Forelimb muscle (tissue), 1 donor: ENCODE results near the gene DTHD1. TPM values are rescaled to one million over a fixed set of nuclear protein-coding genes. Genes with fewer than 3 reads are reported as not detected.

ENCODE experiments used
- DNase-seq: peaks from one replicate; pipeline ENCODE4 v3.0.0-alpha.2; 2013; ENCODE audit warnings: low read depth
- polyA plus RNA-seq: library from polyadenylated mRNA; unstranded; fragments of 120-200 nt; gene quantifications from one replicate; pipeline ENCODE4 v1.2.1, GENCODE V29; 2013; ENCODE audit not compliant: insufficient read length

DTHD1 gene
- not detected for polyA plus RNA-seq

DNA sequence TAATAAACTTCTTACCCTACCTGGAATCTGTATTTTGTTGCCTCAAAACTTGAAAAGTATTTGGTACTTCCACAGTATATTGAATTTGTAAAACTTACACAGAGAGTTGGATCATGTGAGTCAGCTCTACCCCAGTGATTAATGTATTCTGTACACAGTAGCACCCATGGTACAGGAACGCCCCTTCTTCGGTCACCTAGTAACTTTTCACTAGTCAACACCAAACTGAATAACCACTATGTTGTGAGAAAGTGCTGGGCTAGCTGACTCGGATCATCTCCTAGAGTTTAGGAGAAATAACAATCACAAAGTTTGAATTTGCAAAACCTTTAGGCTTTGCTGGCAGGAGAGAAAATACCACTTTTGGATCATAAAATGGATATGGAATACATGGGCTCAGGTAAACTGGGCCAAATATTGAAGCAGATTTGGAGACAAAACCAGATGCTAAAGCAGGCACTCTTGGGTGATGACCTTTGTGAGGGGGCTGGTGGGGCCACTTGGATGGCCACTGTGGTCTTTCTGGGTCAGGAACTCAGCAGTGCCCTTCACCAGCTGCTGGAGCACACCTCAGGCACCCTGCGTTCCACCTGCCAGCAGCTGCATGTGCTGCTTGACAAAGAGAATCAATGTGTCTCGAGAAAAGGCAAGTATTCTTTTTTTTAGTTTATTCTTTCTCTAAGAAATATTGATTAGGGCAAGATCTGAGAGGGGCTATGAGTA lies at the start of gene DTHD1:
Gene DTHD1 (plus strand): TSS at position 233 of the 723 bp plus-strand sequence. CDS start 143 bp downstream, at position 376.
- no peak for DNase-seq

DNA sequence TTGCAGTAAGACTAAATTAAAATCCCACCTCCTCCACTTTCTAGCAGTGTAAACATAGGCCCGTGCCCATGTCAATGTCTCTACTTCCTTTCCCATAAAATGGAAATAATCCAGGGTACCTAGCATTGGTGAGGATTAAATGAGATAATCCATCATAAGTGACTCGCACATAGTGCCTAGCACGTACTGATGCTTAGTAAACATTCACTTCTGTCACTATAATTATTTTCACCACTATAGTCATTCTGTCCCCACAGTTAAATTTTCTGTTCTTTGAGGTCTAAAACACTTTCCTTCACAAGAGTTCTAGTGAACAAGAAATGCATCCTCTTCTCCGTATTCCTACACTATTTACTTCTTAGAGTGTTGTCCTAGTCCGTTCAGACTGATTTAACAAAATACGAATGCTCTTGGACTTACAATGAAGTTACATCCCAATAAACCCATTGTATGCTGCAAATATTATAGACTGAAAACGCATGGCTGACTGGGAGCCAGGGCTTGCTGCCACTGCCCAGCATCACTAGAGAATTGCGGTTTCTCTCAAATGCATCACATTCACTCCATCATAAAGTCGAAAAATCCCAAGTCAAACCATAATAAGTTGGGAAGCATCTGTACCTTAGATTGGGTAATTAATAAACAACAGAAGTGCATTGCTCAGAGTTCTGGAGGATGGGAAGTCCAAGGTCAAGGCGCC lies 47.7 kb upstream of the DTHD1 start:
- no peak for DNase-seq

DNA sequence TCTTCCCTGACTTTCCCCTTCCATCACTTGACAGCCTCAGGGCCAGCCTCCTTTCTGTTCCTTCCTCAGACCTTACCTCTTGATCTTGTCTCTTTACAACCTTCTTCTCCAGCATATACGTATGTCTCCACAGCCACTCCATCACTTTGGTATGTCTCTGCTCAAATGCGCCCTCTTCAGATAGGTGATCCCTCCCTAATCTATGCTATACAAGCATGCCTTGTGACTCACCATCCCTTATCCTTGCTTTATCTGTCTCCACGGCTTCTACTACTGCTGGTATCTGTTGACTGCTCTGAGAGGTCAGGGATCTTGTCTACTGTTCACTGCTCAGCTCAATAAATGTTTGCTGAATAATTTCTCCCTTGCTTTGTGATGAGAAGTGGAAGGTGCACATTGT lies 46.1 kb upstream of the DTHD1 start:
- DNase-seq: no peak

DNA sequence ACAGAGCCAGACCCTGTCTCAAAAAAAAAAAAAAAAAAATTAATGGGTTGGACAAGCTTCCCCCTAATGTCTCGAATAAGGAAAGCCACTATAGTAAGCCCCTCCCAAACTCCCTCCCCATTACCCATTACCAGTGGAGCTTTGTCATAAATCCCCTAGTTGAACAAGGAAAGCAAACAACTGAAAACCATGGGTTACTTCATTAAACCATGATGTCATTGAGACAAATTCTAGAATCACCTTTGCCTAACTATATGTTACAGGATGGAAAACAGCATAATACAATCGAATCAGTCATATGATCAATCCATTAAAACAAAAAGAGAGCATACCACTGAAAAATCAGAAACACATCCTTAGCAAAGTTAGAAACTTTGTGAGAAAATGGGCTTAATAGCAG lies 45.3 kb upstream of the DTHD1 start:
- DNase-seq: no peak

DNA sequence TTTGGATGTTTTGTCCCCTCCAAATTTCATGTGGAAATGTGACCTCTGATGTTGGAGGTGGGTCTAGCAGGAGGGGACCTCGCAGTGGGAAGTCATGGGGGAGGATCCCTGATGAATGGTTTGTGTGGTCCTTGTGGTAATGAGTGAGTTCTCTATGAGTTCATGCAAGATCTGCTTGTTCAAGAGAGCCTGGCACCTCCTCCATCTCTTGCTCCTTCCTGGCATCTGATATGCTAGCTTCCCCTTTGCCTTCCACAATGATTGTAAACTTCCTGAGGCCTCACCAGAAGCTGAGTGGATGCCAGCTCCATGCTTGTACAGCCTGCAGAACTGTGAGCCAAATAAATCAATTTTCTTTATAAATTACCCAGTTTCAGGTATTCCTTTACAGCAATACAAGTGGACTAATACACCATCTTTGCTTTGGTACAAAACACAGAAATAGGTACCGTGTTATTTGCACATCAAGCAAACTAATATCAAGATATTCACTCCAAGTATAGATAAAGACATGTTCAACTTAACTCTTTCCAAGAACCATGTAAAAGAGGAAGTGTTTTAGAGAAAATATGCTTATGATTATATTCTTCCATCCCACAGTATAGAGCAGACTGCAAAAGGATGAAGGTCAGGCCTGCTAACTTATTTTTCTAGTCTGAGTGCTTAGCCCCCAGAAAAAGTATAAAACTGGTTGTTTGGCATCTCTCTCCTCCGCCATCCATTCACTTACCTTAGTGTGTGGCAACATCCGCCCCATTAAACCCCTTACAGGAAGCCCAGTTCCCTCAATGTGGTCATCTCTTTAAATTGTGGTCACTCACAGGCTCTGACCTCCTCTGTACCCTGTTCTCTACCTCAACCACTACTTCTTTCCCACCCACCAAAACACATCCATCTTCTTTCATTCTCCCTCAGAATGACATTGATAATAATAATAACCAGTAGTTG lies 43.8 kb upstream of the DTHD1 start:
- no peak for DNase-seq

DNA sequence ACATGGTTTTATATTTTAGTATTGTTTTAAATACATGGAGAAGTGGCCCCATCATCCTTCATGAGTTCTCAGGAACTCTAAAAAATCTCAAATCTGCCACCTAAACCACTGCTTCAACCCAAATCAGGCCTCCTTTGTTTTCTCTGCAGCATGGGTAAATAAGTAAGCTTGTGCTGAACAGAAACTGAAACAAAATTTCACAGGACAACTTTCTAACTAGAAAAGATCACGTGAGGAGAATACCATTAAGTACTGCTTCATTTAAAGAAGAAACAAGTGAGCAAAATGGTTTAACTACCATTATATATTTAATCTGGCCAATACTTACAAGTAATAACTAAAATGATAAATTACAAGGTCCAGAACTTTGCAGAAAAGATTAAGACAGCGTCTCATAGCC lies 39.6 kb upstream of the DTHD1 start:
- DNase-seq: no peak

DNA sequence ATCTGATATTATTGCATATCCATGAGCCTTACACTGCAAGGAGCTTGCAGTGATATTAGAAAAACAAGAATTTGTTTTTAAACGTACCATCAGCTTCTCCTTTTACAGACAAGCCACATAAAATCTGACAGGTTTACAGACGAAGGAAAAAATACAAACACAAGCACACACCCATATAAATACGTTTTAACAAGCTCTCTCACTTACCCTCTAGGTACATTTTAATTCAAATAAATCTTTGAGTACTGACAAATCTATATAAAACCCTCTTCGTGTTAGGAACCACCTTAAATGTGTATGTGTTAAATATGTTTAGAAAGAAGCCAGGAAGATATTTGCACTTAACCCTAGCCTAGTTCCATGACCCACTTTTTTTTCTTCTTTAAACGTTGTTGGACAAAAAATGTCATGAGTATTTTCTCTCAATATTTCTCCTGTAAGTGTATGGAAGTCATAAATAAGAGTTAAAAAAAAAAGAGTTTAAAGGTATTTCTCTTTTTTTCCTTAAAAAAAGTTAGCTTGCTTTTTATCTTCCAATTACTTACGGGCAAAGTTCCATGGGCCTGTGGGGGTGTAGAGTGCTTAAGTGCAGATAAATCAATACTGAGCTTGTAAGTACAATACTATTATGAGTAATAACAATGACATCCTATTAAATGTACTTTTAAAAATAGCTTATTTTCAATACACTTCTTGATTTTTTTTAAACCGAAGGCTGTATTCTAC lies 38.6 kb upstream of the DTHD1 start:
- DNase-seq: no peak

DNA sequence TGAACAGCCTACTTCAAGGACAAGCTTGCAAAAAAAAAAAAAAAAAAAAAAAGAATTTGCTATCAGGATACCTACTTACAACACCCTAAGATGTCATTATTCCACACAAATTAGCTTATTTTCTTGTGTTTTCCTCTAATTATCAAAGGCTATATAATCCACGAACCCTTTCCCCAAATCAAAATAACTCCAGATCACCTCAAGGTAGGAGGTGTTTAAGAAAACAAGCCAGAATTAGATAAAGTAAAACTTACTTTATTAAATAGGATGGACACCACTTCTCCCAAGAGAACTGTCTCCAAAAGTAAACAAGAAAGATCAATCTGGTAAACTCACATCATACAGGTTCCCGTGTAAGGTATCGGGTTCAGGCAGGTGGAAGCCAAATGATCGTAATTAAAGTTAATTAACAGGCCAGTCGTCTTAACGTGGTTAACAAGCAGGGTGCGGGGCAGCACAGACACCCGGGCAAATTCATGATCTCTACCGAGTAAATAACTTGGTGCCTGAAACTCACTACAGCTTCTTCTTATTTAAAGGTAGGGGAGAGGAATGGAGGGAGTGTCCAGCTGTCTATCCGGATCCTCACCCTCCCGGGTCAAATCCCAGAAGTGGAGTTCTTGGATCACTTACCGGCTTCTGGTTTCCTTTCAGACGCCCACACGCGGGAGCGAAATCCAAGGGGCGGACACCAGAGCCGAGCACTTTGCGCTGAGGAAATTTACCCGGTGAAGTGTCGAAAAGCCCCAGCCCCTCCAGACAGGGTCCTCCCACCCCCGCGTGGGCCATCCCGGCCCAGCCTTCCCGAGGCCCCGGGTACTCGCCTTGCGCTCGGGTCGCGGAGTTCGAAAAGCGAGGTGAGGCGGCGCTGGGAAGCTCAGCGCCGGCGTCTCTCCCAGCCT lies 37.8 kb upstream of the DTHD1 start:
- peak; percentile 17 for DNase-seq

DNA sequence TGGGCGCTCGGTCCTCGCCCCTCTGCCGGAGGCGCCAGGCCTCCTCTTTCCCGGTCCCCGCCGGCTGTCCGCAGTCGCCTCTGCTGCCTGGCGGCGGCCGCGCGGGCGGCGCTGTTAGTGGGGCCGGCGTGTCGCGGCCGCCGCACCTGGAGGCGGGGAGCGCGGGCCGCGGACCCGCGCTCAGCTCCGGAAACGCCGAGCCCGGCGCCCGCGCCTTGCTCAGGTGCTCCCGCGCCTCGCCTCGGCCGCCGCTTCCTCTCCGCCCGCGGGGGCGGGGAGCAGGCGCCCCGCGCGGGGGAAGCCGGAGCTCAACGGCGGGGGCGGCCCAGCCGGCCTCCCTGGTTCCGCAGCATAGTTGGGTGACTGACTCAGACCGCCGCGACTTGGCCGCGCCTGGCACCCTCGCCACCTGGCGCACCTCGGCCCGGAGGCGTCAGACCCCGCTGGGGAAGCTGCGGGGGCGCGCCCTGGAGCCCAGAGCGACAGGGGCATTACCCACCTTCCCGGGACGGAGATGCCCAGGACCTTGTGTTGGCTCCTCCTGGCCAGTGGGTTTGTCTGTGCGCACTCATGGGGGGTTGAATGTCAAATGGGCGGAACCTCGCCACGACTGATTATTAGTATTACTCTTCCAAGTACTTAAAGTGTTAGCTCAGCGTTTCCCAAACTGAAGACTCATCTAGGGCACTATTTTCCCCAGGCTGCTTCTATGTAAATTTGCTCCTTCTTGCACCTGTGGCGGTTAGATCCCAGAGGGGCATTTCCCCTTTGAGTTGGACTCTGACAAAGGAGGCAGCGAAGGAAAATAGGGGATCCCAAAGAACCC lies 36.9 kb upstream of the DTHD1 start, which contains the start of gene ARAP2:
Gene ARAP2 (minus strand): TSS at position 258 of the 826 bp plus-strand sequence. CDS start 15,028 bp downstream, outside the sequence.
- DNase-seq: no peak

DNA sequence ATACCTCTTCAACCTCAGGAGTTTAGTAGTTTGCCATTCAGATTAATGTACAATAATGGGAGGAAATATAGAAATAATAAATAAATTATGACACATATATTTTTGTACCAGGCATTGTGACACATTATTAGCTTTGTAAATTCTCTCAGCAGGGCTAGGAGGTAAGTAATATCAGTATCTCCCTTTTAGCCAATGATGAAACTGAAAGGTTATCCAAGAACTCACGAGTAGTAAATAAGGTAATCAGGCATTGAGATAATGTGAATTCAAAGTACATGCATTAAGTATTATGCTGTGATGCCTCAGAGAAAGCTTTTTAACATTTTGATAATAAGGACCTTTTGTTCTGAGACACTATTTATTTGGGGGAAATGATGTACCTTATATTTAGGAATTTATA lies 31.8 kb upstream of the DTHD1 start:
- DNase-seq: no peak

DNA sequence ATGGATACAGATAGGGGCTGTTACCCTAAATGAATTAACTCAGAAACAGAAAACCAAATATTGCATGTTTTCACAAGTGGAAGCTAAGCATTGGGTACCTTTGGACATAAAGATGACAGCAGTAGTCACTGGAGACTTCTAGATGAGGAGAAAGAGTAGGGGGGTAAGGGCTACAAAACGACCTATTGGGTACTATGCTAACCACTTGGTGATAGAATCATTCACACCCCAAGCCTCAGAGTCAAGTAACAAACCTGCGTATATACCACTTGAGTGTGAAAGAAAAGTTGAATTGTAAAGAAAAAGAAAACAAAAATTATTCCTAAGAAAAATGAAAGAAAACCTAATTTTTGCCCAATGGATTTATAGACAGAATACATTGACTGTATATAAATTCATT lies 29.4 kb upstream of the DTHD1 start:
- DNase-seq: no peak

DNA sequence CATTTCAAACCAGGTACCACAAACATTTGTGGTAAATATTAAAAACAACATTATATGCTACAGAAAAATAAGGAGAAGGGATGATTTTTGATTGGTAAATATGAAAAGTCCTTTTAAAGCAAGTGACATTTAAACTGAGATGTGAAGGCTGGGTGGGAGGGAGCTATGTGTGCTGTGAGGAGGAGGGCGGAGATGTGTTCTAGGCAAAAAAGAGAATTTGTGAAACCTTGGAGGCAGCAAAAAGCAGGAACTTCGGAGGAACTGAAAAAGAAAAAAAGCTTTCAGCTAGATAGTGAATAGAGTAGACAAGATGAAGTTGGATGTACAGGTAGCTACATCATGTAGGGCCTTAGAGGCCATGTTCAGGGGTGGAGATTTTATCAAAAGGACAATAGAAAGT lies 27.0 kb upstream of the DTHD1 start:
- DNase-seq: no peak

DNA sequence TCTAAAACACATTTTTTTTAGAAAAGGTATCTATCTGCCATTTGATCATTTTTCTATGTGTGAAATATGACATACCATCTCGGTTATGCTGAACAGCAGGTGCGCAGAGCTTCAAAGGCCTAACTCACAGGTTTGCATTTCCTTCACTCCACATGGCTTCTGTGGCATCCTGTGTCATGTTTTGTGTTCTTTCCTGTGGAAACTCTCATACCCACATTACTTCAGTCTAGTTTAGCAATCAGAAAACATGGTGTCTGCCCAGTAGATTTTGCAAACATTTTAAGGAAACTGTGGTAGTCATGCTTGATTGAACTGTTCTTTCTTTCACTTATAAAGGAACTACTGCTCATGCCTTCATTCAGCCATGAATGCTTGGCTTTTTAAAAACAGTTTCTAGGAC lies 25.8 kb upstream of the DTHD1 start:
- DNase-seq: no peak

DNA sequence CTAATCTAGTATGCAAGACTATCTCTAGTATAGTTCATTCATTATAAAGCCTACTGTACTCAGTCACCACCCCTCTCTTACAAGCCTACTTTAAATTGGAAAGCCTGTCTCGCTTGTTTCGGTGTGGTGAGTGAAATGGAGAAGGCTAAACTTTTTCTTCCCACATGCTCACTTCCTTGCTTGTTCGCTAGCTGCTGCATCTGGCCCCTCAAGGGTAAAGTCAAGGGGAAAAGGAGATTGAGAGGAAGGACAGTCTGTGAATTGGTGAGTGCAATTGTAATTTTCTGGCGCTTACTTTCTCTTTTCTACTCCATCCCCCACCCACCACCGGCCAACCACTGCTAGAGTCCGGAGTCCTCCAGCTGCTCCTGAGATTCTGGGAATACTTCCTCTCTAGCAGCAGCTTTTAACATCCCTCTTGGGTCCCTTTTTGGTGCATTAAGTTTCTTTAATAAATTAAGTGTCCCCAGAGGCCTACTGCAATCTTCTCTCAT lies 25.0 kb upstream of the DTHD1 start:
- no peak for DNase-seq

DNA sequence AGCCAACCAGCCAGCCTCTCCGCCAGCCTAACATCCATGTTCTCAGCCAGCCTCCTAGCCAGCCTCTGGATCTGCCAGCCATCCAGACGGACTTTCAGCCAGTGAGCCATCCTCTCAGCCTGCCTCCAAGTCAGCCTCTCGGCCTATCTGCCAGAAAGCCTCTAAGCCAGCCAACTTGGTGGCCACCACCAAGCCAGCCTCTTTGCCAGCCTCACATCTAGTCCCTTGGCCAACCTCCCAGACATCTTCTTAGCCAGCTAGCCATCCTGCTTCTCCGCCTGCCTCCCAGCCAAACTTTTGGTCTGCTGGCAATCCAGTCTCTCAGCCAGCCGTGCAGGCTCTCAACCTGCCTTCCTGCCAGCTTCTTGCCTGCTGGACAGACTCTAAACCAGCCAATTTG lies 20.7 kb upstream of the DTHD1 start:
- DNase-seq: no peak

DNA sequence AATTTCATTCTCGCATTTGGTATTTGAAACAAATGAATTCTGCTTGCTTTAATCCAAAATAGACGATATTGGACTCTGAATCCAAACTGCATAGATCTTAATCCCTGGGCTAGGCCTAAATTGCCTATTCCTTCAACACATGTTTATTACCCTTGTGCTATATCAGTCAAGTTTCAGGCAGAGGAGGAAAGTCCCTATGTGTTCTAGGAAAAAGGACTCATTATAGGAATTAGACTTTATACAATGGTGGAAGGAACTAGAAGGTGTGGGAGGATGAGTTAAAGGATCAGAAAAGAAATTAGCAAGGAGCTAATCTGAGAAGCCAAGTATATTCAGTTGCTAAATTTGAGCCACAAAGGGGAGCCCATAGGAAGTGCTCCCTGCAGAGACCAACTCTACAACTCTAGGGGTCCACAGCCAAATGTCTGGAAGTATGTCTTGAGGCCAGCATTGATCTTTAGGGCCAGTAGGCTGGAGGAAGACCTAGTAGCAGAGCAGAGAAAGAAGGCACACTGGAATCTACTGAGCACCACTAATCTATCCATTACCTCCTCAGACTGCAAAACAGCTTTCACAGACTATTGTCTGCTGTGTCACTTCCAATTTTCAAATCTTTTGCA lies 17.1 kb upstream of the DTHD1 start:
- DNase-seq: no peak

DNA sequence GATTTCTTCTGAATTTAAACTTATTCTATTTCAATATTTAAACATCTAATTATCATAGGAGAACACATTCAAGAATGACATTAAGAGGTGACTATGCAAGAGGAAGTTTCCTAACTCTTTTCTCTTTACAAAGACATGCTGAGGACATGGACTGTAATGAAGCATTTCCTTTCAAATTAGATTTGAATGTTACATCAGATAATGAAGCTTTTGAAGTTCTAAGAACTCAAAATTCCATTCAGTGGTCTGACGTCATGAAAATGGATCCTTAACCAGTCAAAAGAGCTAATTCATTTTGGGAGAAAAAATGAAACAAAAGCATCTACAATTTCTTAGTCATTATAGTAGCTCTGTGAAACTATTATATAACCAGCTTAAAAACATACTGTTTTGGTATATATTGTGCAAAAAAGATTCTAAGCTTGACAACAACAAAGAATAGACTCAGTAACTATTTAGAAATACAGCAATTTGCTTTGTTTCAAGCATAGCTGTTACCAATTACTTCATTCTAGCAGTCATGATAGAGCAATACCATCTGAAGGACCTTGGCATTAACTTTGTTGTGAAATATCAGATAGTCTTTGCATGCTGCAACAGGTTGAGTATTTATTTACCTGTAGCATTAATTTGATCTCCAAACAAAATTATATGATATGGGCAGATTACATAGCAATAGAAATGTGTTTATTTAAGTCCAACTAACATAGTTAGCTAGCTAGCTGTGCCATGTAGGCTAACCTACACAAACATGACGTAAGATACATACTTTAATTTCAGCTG lies 13.7 kb upstream of the DTHD1 start:
- no peak for DNase-seq

DNA sequence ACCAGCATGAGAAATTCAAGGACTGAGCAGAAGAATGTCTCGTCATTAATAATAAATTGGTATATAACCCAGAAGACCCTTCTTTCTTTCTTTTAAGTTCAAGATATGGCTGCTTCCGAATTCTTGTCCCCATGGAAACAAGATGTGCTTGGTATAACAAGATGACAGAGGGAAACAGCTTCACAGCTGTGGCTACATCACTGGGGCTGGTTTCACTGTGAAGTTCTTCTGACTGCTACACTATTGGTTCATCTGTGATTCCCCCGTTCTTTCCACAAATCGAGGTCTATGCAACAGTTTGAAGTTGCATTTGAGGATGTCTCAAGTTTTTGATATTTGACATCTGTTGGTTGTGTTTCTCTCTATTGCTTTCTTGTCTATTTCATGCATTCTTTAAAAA lies 12.3 kb upstream of the DTHD1 start:
- DNase-seq: no peak
